Stimulated activated naive CD4-positive, alpha-beta T cell treated with Interleukin-2 at 50 U/mL for 16 hours (primary cell): ENCODE measurements around the gene CPNE5.

Experiments
- DNase-seq: peaks from one replicate; lab custom pipeline; 2025; lab: John Stamatoyannopoulos, UW

The CPNE5 gene

GRCh38 chr6:36857325-36857724 is 18.1 kb upstream of the CPNE5 start:
- no peak for DNase-seq

- no peak for DNase-seq
These were observed 17.0 kb upstream of the CPNE5 start for GRCh38 chr6:36856277-36856676.

- no peak for DNase-seq
These were observed 16.5 kb upstream of the CPNE5 start for GRCh38 chr6:36855750-36856149.

- DNase-seq, result no peak
These were observed 14.1 kb upstream of the CPNE5 start for GRCh38 chr6:36853325-36853724.

- no peak for DNase-seq
These were observed 13.4 kb upstream of the CPNE5 start for GRCh38 chr6:36852481-36853147.

GRCh38 chr6:36851626-36852025 is 12.4 kb upstream of the CPNE5 start:
- no peak for DNase-seq

GRCh38 chr6:36851149-36851614 is 11.9 kb upstream of the CPNE5 start:
- DNase-seq, result peak; percentile 6

- DNase-seq, result no peak
These were observed 10.8 kb upstream of the CPNE5 start for GRCh38 chr6:36850021-36850420.

- no peak for DNase-seq
These were observed 9.6 kb upstream of the CPNE5 start for GRCh38 chr6:36848658-36849441.

GRCh38 chr6:36847991-36848390 is 8.7 kb upstream of the CPNE5 start:
- no peak for DNase-seq

- no peak for DNase-seq
These were observed 7.9 kb upstream of the CPNE5 start for GRCh38 chr6:36847152-36847551.

GRCh38 chr6:36845233-36845632 is 6.0 kb upstream of the CPNE5 start:
- DNase-seq, result no peak

GRCh38 chr6:36844232-36845170 is 5.3 kb upstream of the CPNE5 start:
- no peak for DNase-seq

GRCh38 chr6:36843170-36843569 is 3.9 kb upstream of the CPNE5 start:
- no peak for DNase-seq

GRCh38 chr6:36841756-36842155 is 2.5 kb upstream of the CPNE5 start:
- no peak for DNase-seq

GRCh38 chr6:36840432-36841403 is 1.5 kb upstream of the CPNE5 start:
- DNase-seq, result peak; percentile 22

- DNase-seq, result peak; percentile 21
These were observed 646 bp upstream of the CPNE5 start for GRCh38 chr6:36839749-36840431.

GRCh38 chr6:36837686-36838085 is 1.6 kb downstream of the CPNE5 start:
- DNase-seq, result no peak

GRCh38 chr6:36837022-36837339 is 2.3 kb downstream of the CPNE5 start:
- DNase-seq, result no peak

- no peak for DNase-seq
These were observed 2.9 kb downstream of the CPNE5 start for GRCh38 chr6:36836111-36837021.
